ENCODE results near the gene KCTD11.
A peak's percentile ranks its signal among the peaks of the same experiment; 100 is the strongest.

Gene KCTD11

DNA sequence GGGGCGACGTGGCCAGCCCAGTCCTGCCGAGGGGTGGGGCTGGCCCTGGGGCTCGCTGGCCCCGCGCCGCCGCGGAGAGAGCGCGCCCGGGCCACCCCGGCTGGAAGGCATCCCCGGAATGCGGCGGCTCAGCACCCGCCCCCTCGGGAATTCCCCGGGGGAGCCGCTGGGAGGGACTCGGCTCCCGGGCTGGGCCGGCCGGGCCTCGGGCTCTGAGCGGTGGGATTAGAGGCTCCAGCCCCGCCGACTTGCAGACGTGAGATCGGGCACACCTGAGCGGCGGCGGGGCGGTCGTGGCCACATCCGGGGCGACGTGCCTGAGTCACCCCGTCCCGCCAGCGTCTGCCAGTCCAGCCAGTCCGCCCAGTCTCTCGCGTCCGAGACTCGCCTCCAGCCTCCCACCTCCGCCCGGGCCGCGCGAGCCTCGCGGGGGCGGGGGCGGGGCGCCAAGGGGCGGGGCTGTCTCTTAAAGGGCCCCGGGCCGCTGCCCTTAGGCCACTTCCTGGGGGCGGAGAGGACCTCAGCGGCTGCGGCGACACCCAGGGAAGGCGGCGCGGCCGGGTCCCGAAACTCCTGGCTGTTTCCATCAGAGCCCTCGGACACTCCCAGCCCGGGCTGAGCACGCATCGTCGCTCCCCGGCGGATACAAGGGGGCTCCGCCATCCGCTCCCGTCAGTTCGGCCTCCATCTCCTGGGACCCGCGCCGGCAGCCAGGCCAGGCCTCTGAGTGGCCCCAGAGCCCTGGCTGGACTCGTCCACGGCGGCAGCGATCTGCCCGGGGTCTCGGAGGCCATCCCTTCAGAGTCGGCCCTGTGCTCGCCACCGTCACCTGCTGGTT is at the start of gene KCTD11:
TSS of gene KCTD11 (plus strand) at position 498 of the 838 bp plus-strand sequence.
- H3K4me3 ChIP-seq (ENCODE audit: low read depth, low read length): peak within 1 kb of the TSS; percentile 62

DNA sequence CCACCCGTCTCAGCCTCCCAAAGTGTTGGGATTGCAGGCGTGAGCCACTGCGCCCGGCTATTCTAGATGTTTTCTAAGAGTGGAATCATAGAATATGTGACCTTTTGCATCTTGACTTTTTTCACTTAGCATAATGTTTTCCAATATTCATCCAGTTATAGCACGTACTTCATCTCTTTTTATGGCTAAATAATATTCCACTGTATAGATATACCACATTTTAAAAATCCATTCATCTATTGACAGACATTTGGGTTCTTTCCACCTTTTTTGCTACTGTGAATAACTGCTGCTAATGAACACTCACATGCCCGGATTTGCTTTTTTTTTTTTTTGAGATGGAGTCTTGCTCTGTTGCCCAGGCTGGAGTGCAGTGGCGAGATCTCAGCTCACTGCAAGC is 47.8 kb upstream of the KCTD11 start:
- no peak overlapping the region for H3K4me3 ChIP-seq (ENCODE audit: low read depth, low read length)

DNA sequence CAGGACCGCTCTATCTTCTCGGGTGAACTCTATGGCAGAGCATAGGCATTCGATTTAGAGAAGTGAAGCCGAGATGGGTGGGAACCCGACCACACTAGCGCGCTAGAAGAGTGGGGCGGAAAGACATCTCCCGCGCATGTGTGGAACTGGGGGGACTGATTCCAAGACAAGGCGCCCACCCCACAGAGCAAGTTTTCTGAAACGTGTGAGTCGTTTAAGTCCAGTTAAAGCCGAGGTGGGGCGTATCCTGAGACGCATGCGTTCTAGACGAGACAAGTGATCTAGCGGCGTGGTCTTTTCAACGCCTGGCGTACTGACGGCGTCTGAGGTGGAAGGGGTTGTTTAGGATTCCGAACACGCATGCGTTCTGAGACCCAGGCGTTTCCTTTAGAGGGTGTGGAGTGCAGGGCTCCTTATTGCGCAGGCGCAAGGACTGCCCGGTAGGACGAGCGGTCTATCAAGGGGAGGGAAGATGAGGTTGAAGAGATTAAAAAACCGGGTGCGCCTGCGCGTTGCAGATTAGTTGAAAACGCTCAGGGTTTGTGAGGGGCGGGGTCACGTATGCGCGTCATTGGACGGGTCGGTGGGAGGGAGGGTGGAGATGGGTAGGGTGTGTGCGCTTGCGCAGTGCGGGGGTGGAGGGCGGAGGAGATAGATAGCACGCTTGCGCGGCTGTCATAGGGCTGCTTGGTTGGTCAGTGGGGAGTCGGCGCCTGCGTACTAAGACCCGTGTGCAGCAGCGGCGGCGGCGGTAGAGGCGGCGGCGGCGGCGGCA is 44.9 kb upstream of the KCTD11 start, which contains the start of gene EIF5A:
TSS of gene EIF5A (plus strand) at position 718 of the 775 bp plus-strand sequence. CDS start 2,008 bp downstream, outside the sequence.
- peak within 1 kb of the TSS; percentile 97 for H3K4me3 ChIP-seq (ENCODE audit: low read depth, low read length)

DNA sequence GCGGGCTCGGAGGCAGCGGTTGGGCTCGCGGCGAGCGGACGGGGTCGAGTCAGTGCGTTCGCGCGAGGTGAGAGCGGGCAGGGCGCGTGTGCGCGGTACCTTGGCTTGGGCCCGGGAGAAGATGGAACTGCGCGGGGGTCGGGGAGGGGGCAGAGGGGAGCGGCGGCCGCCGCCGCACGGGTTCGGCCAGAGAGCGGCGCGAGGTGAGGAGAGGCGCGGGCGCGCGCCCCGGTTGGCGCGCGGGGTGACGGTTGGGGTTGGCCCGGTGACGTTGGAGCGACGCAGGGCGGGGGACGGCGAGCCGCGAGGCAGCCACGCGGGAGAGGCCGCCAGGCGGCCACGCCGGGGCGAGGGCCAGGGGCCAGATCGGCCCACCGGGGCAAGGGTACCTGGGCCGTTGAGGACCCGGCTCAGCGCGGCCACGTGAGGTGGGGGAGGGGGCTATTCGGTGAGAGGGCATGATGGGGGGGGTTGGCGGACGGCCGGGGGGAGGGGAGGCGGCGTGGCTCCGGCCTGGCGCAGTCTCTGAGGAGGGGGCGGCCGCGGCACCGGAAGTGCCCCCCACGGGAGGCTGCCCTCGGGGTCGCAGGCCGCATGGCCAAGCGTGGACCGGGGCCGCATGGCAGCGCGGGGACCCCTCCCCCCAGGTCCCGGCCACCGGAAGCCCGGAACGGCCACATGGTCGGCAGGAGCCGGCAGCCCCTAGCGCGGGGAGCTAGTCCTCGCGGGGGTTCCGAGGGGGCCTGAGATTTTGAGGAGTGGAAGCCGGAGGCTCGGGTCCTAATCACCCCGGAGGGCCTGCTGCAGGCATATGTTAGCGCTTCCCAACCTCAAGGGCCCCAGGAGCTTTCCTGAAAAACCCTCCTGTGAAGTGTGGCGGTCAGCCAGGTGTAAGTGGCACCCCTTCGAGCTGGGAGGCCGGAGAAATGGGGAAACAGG is 44.0 kb upstream of the KCTD11 start:
- H3K4me3 ChIP-seq (ENCODE audit: low read depth, low read length): peak overlapping the region; percentile 97

DNA sequence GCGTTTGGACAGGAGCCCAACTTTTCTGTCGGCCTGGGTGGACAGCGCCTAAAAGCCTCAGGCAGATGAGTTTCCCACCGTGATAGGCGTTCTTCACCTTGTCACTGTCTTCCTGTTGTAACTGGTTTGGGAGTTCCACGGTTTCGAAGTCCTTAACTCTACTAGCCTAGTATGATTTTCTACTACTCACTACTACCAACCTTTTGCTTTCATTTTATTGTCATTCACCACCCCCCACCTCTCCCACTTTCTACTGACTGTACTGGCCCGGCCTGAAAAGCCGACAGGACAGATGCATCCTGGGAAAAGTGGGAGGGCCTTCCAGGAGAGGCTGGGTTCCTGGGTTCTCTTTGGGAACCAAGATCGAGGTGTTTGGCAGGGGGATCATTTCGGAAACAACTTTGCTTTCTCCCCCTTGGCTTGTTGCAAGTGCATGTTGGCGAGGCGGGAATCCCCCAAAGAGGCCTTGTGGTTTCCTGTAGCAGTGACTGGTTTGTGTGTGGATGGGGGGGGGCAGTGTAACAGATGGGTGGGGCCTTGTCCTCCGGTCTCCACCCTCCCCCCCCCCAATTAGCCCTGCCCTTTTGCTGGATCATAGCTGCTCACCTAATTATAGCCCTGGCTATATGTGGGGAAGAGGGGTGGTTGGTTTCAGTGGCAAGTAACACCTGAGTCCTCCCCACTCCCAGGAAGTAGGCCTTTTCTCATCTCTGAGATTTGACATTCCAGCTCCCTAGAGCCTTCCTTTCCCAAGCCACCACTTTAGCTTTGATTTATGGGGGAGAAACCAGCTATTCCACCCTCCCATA is 43.1 kb upstream of the KCTD11 start:
- H3K4me3 ChIP-seq (ENCODE audit: low read depth, low read length): peak overlapping the region; percentile 97

DNA sequence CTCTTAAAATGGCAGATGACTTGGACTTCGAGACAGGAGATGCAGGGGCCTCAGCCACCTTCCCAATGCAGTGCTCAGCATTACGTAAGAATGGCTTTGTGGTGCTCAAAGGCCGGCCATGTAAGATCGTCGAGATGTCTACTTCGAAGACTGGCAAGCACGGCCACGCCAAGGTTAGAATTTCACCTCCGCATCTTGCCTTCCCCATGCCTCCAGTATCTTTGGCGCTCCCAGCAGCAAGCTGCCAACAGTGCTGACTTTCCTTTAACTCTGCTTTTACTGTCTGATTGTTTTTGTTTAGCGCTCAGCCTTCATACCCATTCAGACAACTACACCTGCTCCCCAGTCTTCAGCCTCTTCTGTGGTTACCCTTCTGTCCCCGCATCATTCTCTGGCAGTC is 42.3 kb upstream of the KCTD11 start:
- peak overlapping the region; percentile 97 for H3K4me3 ChIP-seq (ENCODE audit: low read depth, low read length)

DNA sequence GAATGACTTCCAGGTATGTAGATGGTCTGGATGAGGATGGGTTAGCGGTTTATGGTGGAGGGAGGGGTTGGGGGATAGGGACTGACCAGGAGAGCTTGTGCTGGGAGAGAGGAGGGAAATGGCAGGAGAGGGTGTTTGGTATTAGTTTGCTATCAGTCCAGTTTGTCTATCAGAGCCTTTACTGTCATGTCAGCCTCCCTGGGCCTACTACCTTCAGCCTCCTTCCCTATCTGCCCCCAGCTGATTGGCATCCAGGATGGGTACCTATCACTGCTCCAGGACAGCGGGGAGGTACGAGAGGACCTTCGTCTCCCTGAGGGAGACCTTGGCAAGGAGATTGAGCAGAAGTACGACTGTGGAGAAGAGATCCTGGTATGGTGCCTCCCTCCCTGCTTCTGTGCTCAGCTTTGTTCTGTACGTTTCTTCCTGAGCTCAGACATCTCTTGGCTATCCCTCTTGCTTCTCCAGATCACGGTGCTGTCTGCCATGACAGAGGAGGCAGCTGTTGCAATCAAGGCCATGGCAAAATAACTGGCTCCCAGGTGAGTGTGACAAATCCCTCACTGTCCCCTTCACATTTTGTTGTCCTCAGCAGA is 40.8 kb upstream of the KCTD11 start:
- H3K4me3 ChIP-seq (ENCODE audit: low read depth, low read length): no peak overlapping the region

DNA sequence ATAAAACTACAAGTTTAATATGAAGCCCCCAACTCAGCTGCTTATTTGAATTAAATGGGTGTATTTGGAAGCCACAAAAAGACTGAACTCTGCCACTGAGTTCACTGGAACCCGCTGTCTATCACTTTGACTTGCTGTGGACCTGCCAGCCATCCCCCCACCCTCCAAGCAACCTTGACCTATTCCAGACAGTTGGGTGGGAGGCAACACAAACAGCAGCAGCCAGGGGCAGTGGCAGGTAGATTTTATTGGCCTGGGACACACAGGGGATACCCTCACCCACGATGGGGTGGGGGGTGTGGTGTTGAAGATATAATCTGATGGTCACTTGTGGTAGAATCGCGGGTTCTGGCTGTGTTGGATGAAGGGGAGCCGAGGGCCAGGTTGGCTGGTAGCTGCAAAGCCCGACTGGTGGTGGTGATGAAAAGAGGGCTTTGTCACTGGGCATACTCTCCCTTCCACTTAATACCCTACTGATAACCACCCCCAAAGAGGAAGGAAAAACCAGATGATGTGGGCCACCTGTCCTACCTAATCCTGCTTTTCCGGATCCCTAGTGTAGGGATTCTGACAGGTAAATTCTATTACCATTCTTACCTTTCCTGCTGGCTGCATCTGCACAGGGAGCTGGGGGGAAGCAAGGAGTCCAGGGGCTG is 39.4 kb upstream of the KCTD11 start:
- no peak overlapping the region for H3K4me3 ChIP-seq (ENCODE audit: low read depth, low read length)

DNA sequence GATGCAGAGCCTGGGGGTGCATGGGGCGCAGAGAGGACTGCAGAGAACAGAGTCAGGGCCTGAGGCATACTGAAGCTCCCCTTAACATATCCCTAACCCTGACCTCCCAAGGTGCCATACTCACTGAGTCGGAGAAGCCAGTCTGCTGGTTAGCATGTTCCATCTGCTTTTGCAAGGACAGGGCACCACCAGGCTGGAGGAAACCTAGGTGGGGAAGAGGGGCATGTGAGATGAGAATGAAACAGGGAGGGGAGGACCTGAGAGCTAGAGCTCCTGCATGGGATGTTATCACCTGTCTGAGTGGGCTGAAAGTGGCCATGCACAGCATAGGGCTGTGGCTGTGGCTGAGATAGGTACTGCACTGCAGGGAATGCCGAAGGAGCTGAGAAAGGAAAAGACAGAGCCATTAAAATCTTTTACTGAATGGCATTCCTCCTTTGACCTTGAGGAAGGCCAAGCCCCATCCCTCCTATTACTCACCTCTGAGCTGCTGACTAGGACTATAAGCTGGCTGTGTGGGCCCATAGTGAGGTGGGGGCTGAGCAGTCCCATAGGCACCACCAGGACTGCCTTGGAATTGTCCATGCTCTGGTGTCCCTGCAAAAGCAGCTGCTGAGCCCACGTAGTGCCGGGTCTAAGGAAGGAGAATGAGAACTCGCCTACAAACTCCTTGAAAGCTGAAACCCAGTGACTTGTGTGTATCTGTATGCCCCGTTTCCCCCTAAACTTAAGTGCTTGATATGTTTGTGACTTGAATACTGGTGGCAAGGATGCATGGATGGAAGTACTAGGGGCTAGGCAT is 38.7 kb upstream of the KCTD11 start:
- no peak overlapping the region for H3K4me3 ChIP-seq (ENCODE audit: low read depth, low read length)

DNA sequence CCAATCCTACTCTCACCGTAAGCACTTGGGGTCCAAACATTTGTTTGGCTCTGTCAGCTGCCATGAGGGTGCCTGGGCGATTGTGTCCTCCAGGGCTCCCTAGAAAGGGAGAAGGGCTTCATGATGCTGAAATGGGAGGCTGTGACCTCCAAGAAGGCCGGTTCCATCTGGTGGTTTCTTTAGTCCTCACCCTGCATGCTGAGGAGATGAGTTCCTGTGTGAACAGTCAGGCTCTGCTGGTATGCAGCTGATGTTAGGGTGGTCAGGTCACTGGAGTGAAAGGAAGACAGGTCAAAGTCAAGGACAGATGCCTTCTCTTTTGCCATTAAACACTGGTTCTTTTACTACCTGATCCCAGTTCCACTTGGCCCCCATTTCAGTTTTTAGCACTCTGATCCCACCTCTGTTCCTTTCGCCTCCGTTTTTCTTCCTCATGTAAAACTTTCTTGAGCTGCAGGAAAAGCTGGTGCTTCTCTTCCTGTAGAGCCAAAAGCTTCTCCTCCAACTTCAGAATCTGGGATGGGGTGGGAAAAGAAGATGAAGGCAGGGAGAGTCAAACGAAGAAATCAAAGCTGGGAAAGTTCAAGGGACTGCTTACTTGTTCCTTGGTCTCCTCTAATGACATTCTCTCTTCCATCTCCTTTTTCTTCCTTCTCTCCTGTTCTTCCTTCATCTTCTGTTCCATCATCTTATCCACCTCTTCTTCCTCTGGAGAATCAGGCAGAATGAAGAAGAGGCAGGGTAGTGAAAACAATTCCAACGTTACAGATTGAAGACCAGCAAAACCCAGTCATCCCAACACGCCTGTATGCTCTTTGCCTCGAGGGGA is 37.9 kb upstream of the KCTD11 start:
- peak overlapping the region; percentile 91 for H3K4me3 ChIP-seq (ENCODE audit: low read depth, low read length)

DNA sequence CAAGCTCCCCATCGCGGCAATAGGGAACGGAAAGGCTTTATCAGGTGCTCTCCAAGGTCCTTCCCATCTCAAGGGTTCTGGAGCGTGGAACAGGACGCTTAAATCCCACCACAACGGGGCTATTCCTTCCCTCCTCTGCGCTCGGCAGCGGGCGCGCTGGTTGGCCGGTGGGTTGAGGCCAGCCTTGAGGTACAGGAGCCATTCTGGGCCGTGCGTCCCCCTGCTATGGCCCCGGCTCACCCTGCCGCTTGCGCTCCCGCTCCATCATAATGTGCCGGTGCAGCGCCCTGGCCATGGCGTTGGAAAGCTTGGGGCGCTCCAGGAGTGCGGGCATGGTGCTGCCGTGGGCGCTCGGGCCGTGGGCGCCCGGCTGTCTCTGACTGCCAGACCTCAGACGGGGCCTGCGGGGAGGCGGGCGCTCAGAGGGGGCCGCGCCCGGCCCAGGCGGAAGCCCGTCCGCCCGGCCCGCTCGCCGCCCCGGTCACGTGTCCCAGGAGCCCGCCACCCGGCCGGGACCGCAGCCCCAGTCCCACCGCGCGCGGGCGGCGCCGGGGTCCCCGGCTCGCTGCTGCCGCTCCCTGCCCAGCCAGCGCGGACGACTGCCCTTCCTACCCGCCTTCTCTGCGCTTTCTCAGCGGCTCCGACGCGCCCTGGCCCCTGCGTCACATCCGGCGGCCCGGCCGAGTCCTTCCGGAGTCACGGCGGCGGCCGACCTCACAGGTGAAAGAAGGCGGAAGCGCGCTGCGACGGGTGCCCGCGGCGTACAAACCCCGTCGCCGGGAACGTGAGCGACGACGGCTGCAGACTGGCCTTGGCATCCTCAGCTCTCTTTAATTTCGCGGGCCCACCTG is 37.0 kb upstream of the KCTD11 start, which contains the start of gene GPS2:
TSS of gene GPS2 (minus strand) at position 642 of the 851 bp plus-strand sequence. CDS start at position 334, 308 bp downstream.
- H3K4me3 ChIP-seq (ENCODE audit: low read depth, low read length): peak within 1 kb of the TSS; percentile 91

DNA sequence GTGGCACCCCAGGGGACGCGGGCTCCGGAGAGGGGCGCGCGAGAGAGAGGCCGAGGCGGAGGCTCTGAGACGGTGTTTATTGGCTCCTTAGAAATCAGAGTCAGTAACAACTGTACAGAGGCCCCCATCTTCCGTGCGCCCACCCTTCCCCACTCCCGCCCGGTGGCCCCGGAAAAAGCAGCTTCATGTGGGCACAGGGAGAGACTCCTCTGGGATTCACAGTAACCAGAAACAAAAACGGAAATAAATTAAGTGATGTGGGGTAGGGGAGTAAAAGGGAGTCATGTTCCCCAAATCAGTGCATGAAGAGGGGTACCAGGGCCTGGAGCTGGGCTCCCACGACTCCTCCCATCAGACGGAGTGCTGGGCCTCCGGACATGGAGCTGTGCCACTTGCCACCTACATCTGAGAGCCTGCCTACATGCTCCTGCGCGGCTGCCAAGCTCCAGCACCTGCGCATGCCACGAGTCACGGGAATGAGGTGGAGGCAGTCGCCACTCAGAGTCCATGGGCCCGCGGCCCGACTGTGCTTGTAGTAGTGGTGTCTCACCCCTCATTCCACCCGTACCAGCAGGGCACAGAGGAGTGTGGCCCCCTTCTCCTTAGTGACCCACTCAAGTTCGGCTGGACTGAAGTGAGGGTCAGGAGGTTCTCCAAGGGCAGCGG is 36.3 kb upstream of the KCTD11 start:
- H3K4me3 ChIP-seq (ENCODE audit: low read depth, low read length): peak overlapping the region; percentile 91

DNA sequence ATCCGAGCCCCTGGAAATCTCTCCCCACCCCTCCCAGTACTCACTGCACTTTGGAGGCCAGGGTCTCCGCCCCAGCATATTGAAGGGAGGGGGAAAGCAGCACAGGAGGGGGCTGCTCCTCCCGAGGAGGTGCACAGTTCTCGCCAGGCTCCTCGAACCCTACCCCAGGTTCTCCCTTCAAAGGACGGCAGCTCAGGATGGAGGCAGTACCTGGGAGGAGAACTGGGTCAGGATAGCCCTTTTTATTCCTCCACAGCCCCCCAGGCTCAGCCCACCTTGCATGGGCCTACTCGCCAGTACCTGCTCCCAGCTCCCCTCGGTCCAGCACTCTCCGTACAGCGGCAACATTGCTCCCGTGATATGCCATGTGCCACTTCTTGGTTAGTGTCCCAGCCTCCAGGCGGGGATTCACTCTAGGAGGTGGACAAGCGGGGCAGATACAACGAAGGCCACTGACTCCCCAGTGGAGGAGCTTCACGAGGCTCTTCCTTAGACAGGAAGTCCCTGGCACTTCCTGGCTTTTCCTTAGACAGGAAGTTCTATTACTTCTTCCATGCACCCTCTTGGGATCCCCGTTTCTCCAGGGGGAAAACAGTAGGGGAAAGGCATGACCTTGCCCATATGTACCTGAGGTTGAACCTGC is 34.7 kb upstream of the KCTD11 start:
- no peak overlapping the region for H3K4me3 ChIP-seq (ENCODE audit: low read depth, low read length)

DNA sequence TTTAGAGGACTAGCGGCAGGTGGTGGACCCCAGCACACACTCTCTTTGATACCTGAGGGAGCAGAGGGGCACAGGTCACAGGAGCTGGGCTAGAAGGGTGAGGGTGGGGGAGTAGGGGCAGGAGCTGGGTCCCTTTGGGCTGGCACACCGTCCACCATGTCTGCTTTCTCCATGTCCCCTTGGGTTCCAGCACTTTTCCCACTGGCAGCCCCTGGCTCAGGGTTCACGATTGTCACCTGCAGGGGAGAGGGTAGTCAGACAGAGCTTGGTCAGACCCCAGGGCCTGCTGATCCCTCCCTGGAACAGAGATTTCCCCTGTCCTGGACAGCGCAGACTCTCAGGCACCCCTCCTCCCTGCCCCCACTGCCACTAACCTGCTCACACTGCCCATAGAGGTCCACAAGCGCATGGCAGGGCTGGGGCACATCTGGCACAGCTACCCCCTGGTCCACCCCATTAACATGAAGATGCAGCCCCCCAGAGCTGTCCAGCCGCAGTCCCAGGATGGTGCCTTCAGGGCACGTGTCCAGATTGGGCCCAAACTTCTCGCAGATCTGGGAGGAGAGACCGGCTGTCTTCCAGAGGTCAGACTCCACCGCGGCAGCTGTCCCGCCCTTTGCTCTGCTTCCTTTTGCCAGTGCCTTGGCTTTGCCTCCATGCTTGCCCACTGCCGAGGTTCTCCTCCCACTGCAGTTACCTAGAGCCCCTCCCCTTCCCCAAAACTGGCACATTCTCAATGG is 33.7 kb upstream of the KCTD11 start:
- no peak overlapping the region for H3K4me3 ChIP-seq (ENCODE audit: low read depth, low read length)

DNA sequence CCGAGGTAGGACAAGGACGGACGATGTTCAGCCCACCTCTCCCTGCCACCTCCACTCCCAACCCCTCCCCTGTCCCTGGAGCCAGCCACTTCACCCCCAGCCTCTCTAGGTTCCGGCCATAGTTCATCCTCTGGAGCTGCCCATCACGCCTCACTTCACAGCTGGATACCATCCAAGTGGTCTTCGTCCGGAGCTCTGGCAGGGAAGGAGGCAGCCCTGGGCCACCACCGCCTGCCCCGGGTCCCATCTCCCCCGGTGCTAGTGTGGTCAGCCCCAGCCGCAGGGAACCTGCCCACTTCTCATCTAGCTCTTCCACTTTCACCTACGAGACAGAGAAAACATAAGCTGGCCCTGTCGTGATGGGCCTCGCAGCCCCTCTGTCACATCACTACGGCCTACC is 30.5 kb upstream of the KCTD11 start:
- no peak overlapping the region for H3K4me3 ChIP-seq (ENCODE audit: low read depth, low read length)
